ENCODE measurements around the gene HMGN2. TPM values are rescaled to one million over a fixed set of nuclear protein-coding genes. Genes with fewer than 3 reads are reported as not detected.

Gene HMGN2
- total and polyA plus RNA-seq, 2 of the 13 experiments (the other 11 are each of a cell fraction or from before 2014, with no cell fraction given) = 63.4 to 343 TPM

DNA sequence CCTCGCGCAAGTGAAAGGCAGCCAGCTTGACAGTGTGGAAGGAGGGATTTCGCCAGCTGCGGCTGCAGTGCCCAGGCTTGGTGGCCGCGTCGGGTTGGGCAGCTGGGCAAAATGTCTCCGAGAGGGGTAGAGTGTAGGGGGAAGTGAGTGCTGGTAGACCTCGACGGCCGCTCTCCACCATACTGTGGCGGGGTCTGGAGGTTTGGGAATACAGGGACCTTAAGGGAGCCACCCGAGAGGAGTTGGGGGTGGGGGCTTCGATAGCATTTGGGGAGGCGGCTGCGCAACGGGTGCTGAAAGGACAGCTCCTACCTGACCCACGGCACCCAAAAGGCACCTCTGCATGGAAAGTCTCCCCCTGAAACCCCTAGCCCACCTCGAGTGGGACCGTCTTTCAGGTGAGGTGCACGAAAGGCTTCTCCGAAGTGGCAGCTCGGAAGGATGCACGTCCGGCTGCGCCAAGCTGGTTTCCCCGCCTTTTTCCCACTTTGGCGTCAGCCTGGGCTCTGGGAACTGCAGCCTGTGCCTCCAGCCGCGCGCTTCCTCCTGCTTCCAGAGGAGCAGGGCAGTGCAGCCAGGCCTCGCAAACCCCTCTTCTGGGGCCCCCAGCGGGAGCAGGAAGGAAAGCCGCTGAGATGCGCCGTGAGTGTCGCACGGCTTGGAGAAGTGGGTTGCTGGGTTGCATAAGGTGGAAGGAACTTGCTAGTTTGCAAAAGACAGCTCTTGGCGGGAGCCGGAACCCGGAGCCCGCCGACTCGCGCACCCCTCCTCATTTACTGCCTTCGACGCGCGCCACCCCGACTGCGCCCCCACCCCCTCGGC, 531 bp upstream of the HMGN2 start (continued):
- TF ChIP-seq, protein P1, sequence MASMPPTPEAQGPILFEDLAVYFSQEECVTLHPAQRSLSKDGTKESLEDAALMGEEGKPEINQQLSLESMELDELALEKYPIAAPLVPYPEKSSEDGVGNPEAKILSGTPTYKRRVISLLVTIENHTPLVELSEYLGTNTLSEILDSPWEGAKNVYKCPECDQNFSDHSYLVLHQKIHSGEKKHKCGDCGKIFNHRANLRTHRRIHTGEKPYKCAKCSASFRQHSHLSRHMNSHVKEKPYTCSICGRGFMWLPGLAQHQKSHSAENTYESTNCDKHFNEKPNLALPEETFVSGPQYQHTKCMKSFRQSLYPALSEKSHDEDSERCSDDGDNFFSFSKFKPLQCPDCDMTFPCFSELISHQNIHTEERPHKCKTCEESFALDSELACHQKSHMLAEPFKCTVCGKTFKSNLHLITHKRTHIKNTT (CRISPR knock-in tag; IDR thresholded peaks at IDR 0.05) = no peak
- no peak for TF ChIP-seq ZNF816 (CRISPR knock-in tag; IDR thresholded peaks at IDR 0.05; ENCODE audit: borderline replicate concordance)
- TF ChIP-seq, protein P2, sequence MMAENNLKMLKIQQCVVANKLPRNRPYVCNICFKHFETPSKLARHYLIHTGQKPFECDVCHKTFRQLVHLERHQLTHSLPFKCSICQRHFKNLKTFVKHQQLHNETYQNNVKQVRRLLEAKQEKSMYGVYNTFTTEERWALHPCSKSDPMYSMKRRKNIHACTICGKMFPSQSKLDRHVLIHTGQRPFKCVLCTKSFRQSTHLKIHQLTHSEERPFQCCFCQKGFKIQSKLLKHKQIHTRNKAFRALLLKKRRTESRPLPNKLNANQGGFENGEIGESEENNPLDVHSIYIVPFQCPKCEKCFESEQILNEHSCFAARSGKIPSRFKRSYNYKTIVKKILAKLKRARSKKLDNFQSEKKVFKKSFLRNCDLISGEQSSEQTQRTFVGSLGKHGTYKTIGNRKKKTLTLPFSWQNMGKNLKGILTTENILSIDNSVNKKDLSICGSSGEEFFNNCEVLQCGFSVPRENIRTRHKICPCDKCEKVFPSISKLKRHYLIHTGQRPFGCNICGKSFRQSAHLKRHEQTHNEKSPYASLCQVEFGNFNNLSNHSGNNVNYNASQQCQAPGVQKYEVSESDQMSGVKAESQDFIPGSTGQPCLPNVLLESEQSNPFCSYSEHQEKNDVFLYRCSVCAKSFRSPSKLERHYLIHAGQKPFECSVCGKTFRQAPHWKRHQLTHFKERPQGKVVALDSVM (CRISPR knock-in tag; IDR thresholded peaks at IDR 0.05) = no peak
- no peak for TF ChIP-seq SOX6 (IDR thresholded peaks at IDR 0.05)
- no peak for TF ChIP-seq SOX6 (CRISPR knock-in tag; IDR thresholded peaks at IDR 0.05)
- no peak for TF ChIP-seq HNF4G (IDR thresholded peaks at IDR 0.05; ENCODE audit: borderline replicate concordance, low read depth, low read length)
- TF ChIP-seq HNF4G (CRISPR knock-in tag; IDR thresholded peaks at IDR 0.05; ENCODE audit: borderline replicate concordance, low read depth) = no peak
- no peak for TF ChIP-seq EP300 (IDR thresholded peaks at IDR 0.05; ENCODE audit: low read depth in 2 of 2, low read length in 2 of 2)
- no peak; the same call in 1 of the 2 replicates for TF ChIP-seq EP300 (CRISPR knock-in tag; IDR thresholded peaks at IDR 0.05; ENCODE audit: borderline replicate concordance)
- TF ChIP-seq MEF2D (CRISPR knock-in tag; IDR thresholded peaks at IDR 0.05) = no peak
- no peak for TF ChIP-seq KLF9 (CRISPR knock-in tag; IDR thresholded peaks at IDR 0.05; ENCODE audit: low read depth)
- no peak for TF ChIP-seq ZNF839 (CRISPR knock-in tag; IDR thresholded peaks at IDR 0.05; ENCODE audit: borderline replicate concordance)
- TF ChIP-seq NRL (CRISPR knock-in tag; IDR thresholded peaks at IDR 0.05; ENCODE audit: borderline replicate concordance) = no peak
- TF ChIP-seq, protein P3, sequence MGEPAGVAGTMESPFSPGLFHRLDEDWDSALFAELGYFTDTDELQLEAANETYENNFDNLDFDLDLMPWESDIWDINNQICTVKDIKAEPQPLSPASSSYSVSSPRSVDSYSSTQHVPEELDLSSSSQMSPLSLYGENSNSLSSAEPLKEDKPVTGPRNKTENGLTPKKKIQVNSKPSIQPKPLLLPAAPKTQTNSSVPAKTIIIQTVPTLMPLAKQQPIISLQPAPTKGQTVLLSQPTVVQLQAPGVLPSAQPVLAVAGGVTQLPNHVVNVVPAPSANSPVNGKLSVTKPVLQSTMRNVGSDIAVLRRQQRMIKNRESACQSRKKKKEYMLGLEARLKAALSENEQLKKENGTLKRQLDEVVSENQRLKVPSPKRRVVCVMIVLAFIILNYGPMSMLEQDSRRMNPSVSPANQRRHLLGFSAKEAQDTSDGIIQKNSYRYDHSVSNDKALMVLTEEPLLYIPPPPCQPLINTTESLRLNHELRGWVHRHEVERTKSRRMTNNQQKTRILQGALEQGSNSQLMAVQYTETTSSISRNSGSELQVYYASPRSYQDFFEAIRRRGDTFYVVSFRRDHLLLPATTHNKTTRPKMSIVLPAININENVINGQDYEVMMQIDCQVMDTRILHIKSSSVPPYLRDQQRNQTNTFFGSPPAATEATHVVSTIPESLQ (CRISPR knock-in tag; conservative IDR thresholded peaks at IDR 0.05) = no peak
- TF ChIP-seq RFXANK (CRISPR knock-in tag; IDR thresholded peaks at IDR 0.05) = no peak
- TF ChIP-seq ZFX (CRISPR knock-in tag; IDR thresholded peaks at IDR 0.05; ENCODE audit: low read depth) = no peak
- TF ChIP-seq MTF1 (CRISPR knock-in tag; IDR thresholded peaks at IDR 0.05) = no peak
- TF ChIP-seq, protein P4, sequence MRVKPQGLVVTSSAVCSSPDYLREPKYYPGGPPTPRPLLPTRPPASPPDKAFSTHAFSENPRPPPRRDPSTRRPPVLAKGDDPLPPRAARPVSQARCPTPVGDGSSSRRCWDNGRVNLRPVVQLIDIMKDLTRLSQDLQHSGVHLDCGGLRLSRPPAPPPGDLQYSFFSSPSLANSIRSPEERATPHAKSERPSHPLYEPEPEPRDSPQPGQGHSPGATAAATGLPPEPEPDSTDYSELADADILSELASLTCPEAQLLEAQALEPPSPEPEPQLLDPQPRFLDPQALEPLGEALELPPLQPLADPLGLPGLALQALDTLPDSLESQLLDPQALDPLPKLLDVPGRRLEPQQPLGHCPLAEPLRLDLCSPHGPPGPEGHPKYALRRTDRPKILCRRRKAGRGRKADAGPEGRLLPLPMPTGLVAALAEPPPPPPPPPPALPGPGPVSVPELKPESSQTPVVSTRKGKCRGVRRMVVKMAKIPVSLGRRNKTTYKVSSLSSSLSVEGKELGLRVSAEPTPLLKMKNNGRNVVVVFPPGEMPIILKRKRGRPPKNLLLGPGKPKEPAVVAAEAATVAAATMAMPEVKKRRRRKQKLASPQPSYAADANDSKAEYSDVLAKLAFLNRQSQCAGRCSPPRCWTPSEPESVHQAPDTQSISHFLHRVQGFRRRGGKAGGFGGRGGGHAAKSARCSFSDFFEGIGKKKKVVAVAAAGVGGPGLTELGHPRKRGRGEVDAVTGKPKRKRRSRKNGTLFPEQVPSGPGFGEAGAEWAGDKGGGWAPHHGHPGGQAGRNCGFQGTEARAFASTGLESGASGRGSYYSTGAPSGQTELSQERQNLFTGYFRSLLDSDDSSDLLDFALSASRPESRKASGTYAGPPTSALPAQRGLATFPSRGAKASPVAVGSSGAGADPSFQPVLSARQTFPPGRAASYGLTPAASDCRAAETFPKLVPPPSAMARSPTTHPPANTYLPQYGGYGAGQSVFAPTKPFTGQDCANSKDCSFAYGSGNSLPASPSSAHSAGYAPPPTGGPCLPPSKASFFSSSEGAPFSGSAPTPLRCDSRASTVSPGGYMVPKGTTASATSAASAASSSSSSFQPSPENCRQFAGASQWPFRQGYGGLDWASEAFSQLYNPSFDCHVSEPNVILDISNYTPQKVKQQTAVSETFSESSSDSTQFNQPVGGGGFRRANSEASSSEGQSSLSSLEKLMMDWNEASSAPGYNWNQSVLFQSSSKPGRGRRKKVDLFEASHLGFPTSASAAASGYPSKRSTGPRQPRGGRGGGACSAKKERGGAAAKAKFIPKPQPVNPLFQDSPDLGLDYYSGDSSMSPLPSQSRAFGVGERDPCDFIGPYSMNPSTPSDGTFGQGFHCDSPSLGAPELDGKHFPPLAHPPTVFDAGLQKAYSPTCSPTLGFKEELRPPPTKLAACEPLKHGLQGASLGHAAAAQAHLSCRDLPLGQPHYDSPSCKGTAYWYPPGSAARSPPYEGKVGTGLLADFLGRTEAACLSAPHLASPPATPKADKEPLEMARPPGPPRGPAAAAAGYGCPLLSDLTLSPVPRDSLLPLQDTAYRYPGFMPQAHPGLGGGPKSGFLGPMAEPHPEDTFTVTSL (CRISPR knock-in tag; IDR thresholded peaks at IDR 0.05; ENCODE audit: borderline replicate concordance) = no peak
- TF ChIP-seq FIP1L1 (IDR thresholded peaks at IDR 0.05; ENCODE audit: borderline replicate concordance, insufficient read depth, low read depth, low read length) = no peak

Data from HepG2 (cell line).